ENCODE measurements around the gene LTA.
"Not testable (repeated sequence)": the region's sequence is repeated elsewhere in the genome, so short reads cannot be mapped to it uniquely, and the experiment has no call there.

The LTA gene

GRCh38 chr6:31586008-31586407 is 13.9 kb downstream of the LTA start, which contains the start of gene LST1:
LST1 (plus strand) TSS chr6:31586277; CDS start chr6:31587300, 1,023 bp downstream.
- Histone ChIP-seq H4K20me1 (no peaks in the 10 kb centered on the region), H3K4me2 (peak within 1 kb of the TSS; percentile 88), H3K9me3 (no peaks in the 10 kb centered on the region), H3K36me3 (no peaks in the 10 kb centered on the region), H3K4me1 (peaks cover 77% of the 10 kb centered on the region), H3K27ac (peak within 1 kb of the TSS; percentile 84), H3K4me3 (peak within 1 kb of the TSS; percentile 27; the same call in 1 of the 2 replicates), H3K9ac (peak within 1 kb of the TSS; percentile 51), H3K27me3 (no peaks in the 10 kb centered on the region)
- TF ChIP-seq Cebpa-rat (IDR thresholded peaks at IDR 0.05) = no peak

DNA sequence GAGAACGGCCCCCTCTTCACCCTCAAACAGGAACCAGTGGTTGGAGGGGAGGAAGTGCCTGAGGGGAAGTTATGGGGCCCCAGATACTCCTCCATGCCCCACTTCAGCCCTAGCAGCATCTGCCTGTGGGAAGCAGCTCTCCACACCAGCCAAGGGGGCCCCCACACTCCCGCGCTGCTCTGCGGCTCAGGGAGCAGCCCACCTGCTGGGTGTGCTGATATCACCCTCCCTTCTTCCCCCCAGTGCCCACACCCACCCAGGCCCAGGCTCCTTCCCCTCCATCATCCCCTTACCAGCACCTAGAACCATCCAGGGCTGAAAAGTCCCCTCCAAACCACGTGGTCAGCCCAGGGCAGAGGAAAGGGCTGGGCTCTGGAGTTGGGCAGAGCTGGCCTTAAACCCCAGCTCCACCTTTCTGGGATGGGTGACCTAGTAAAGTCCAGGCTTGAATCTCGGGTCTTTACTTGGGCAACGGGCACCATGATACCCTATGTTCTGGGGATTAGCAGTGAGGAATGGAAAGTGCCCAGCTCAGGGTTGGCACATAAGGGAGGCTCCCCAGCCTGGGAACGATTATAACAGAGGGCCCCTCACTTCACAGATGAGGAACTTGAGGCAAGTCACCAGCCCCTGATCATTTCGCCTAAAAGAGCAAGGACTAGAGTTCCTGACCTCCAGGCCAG is 14.7 kb downstream of the LTA start:
- Histone ChIP-seq H3K4me3 (peak overlapping the region; percentile 27; the same call in 1 of the 2 replicates), H3K4me1 (peaks cover 72% of the 10 kb centered on the region), H3K9me3 (no peaks in the 10 kb centered on the region), H3K27me3 (no peaks in the 10 kb centered on the region), H4K20me1 (no peaks in the 10 kb centered on the region), H3K9ac (peak overlapping the region; percentile 51), H3K4me2 (peak overlapping the region; percentile 88), H3K27ac (peak overlapping the region; percentile 84), H3K36me3 (no peaks in the 10 kb centered on the region)
- TF ChIP-seq Cebpa-rat (IDR thresholded peaks at IDR 0.05) = no peak

DNA sequence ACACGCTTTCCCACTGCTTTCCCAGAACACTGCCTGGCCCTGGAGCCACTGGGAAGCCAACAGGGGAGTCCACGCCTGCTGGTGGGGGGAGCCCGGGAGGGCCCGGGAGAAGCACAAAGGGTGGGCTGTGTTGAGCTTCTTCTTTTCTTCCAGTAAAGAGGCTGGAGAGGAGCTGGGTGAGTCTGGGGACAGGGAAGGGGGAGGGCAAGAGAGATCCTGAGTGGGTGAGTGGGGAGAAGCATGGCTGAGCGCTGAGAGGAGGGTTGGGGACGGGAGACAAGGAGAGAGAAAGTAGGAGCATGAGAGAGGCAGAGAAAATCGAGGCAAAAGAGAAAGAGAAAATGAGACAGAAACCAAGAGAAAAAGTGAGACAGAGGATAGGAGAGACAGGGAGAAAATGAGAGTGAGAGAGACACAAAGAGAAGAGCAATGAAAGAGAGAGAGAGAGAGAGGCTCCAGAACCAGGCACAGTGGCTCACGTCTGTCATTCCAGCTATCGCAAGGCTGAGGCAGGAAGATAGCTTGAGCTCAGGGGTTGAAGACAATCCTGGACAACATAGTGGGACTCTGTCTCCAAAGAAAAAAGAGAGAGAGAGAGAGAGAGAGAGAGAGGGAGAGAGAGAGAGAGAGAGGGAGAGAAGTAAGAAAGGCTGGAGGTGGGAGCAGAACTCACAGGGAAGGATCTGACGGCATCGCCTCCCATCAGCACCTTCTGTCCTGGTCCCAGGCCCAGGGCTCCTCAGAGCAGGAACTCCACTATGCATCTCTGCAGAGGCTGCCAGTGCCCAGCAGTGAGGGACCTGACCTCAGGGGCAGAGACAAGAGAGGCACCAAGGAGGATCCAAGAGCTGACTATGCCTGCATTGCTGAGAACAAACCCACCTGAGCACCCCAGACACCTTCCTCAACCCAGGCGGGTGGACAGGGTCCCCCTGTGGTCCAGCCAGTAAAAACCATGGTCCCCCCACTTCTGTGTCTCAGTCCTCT is 16.0 kb downstream of the LTA start:
- Histone ChIP-seq H3K4me3 (no peak overlapping the region), H3K9ac (peak overlapping the region; percentile 53), H3K4me2 (peak overlapping the region; percentile 88), H4K20me1 (no peaks in the 10 kb centered on the region), H3K4me1 (peaks cover 68% of the 10 kb centered on the region), H3K27ac (peak overlapping the region; percentile 84), H3K27me3 (no peaks in the 10 kb centered on the region), H3K9me3 (no peaks in the 10 kb centered on the region), H3K36me3 (no peaks in the 10 kb centered on the region)
- no peak for TF ChIP-seq Cebpa-rat (IDR thresholded peaks at IDR 0.05)

- Histone ChIP-seq H3K27ac (peak overlapping the region; percentile 84), H3K9ac (peak overlapping the region; percentile 53), H3K4me2 (peak overlapping the region; percentile 88), H3K36me3 (no peaks in the 10 kb centered on the region), H3K9me3 (peaks cover 6% of the 10 kb centered on the region), H3K4me1 (peaks cover 67% of the 10 kb centered on the region), H3K4me3 (no peak overlapping the region), H3K27me3 (no peaks in the 10 kb centered on the region), H4K20me1 (no peaks in the 10 kb centered on the region)
- TF ChIP-seq Cebpa-rat (IDR thresholded peaks at IDR 0.05) = no peak
Observed at GRCh38 chr6:31588871-31589650, 17.0 kb downstream of the LTA start.

GRCh38 chr6:31590691-31591090 is 18.6 kb downstream of the LTA start:
- H3K36me3 ChIP-seq, H3K27ac ChIP-seq, H4K20me1 ChIP-seq, H3K4me2 ChIP-seq, H3K9ac ChIP-seq, H3K4me3 ChIP-seq, H3K27me3 ChIP-seq: not testable (repeated sequence)
- H3K4me1 ChIP-seq = peaks cover 57% of the 10 kb centered on the region
- peaks cover 13% of the 10 kb centered on the region for H3K9me3 ChIP-seq

GRCh38 chr6:31592396-31592771 is 20.3 kb downstream of the LTA start:
- Histone ChIP-seq H3K4me1 (peaks cover 47% of the 10 kb centered on the region), H4K20me1 (no peaks in the 10 kb centered on the region), H3K9ac (no peak overlapping the region), H3K9me3 (peaks cover 13% of the 10 kb centered on the region), H3K27ac (peak overlapping the region; percentile 59; the same call in 1 of the 2 replicates), H3K36me3 (no peaks in the 10 kb centered on the region), H3K4me2 (peak overlapping the region; percentile 59), H3K4me3 (no peak overlapping the region), H3K27me3 (no peaks in the 10 kb centered on the region)
- TF ChIP-seq Cebpa-rat (IDR thresholded peaks at IDR 0.05) = no peak

- H3K4me2 ChIP-seq = no peak overlapping the region
- no peak overlapping the region for H3K9ac ChIP-seq
- peaks cover 13% of the 10 kb centered on the region for H3K9me3 ChIP-seq
- H3K4me1 ChIP-seq = peaks cover 51% of the 10 kb centered on the region
- no peak overlapping the region for H3K27ac ChIP-seq
- H4K20me1 ChIP-seq = no peaks in the 10 kb centered on the region
- no peak for TF ChIP-seq Cebpa-rat (IDR thresholded peaks at IDR 0.05)
- H3K36me3 ChIP-seq = no peaks in the 10 kb centered on the region
- no peak overlapping the region for H3K4me3 ChIP-seq
- no peaks in the 10 kb centered on the region for H3K27me3 ChIP-seq
Observed at GRCh38 chr6:31597006-31597405, 24.9 kb downstream of the LTA start.

- H3K9ac ChIP-seq = no peak overlapping the region
- no peak overlapping the region for H3K27ac ChIP-seq
- no peaks in the 10 kb centered on the region for H4K20me1 ChIP-seq
- no peaks in the 10 kb centered on the region for H3K9me3 ChIP-seq
- no peak overlapping the region for H3K4me3 ChIP-seq
- H3K4me1 ChIP-seq = peaks cover 9% of the 10 kb centered on the region; the same call in 1 of the 2 replicates
- TF ChIP-seq Cebpa-rat (IDR thresholded peaks at IDR 0.05) = no peak
- no peaks in the 10 kb centered on the region for H3K36me3 ChIP-seq
- no peaks in the 10 kb centered on the region for H3K27me3 ChIP-seq
- H3K4me2 ChIP-seq = no peak overlapping the region
Observed at GRCh38 chr6:31607317-31607716, 35.2 kb downstream of the LTA start.

Data from BLaER1 (cell line).